Esophagus muscularis mucosa (tissue), 3 donors: Measurements from ENCODE around the gene GAS2.

Source experiments
- POLR2AphosphoS5 ChIP-seq, 2 donors: sonication (generic); formaldehyde crosslinking; IDR thresholded peaks; one replicate each; pipeline ENCODE4 v1.6.1; 2017; ENCODE audit warnings: antibody characterized with exemption in 2 of 2
- TF ChIP-seq, protein P1 (sequence below), 3 experiments: fragments of 200-600 bp in 2 of 3; fragments of 450-650 bp in 1 of 3; sonication (generic) in 2 of 3; IDR thresholded peaks; one replicate each; pipeline ENCODE4 v1.5.1; 2017 to 2019; ENCODE audit warnings: antibody characterized with exemption in 3 of 3, mild to moderate bottlenecking in 2 of 3, moderate library complexity in 1 of 3

DNA sequence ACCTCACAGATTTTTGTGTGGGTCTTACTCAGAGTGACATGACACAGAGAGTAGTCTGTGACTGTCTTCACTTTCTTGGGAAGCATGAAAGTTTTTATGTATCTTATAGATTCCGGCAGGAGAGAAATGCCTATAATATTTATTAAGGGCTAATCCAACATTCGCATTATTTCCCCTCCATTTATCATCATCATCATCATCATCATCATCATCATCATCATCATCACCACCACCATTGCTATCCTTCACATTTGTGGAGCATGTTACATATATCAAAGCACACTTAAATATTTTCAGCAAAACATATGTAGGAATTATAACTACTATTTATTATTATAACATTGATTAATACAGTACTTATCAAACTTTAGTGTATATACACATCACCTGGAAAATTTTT lies 66.2 kb downstream of the GAS2 start:
- TF ChIP-seq, protein P1, sequence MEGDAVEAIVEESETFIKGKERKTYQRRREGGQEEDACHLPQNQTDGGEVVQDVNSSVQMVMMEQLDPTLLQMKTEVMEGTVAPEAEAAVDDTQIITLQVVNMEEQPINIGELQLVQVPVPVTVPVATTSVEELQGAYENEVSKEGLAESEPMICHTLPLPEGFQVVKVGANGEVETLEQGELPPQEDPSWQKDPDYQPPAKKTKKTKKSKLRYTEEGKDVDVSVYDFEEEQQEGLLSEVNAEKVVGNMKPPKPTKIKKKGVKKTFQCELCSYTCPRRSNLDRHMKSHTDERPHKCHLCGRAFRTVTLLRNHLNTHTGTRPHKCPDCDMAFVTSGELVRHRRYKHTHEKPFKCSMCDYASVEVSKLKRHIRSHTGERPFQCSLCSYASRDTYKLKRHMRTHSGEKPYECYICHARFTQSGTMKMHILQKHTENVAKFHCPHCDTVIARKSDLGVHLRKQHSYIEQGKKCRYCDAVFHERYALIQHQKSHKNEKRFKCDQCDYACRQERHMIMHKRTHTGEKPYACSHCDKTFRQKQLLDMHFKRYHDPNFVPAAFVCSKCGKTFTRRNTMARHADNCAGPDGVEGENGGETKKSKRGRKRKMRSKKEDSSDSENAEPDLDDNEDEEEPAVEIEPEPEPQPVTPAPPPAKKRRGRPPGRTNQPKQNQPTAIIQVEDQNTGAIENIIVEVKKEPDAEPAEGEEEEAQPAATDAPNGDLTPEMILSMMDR (IDR thresholded peaks at IDR 0.05) = no peak
- TF ChIP-seq POLR2AphosphoS5 (IDR thresholded peaks at IDR 0.05) = no peak
